HTERT RPE-1 (cell line): ENCODE data around the gene RNF2.

ENCODE experiments used
- in situ Hi-C: fragments of 300-500 bp; cut with MboI; formaldehyde crosslinking; loops from 4 replicates; pipeline ENCODE4 v1.14.3; 2020; ENCODE audit warnings: low sequenced_read_pairs

The RNF2 gene

GRCh38 chr1:185091480-185091879 lies 46.1 kb downstream of the RNF2 start:
- in situ Hi-C loops, result no loop called here

GRCh38 chr1:185094761-185095160 lies 49.4 kb downstream of the RNF2 start:
- in situ Hi-C loops, result no loop called here

GRCh38 chr1:185096531-185096930 lies 51.2 kb downstream of the RNF2 start:
- in situ Hi-C loops, result no loop called here

GRCh38 chr1:185104083-185104482 lies 58.7 kb downstream of the RNF2 start:
- in situ Hi-C loops, result no loop called here

- in situ Hi-C loops, result no loop called here
These were observed 59.8 kb downstream of the RNF2 start for GRCh38 chr1:185105121-185105520.

GRCh38 chr1:185108321-185108720 lies 63.0 kb downstream of the RNF2 start:
- in situ Hi-C loops, result no loop called here

GRCh38 chr1:185110145-185110544 lies 64.8 kb downstream of the RNF2 start:
- in situ Hi-C loops, result no loop called here

- in situ Hi-C loops, result no loop called here
These were observed 66.5 kb downstream of the RNF2 start for GRCh38 chr1:185111873-185112272.

GRCh38 chr1:185112356-185112755 lies 67.0 kb downstream of the RNF2 start:
- in situ Hi-C loops, result no loop called here

- in situ Hi-C loops, result no loop called here
These were observed 84.3 kb downstream of the RNF2 start for GRCh38 chr1:185129708-185130107.

GRCh38 chr1:185132534-185132933 lies 87.2 kb downstream of the RNF2 start:
- in situ Hi-C loops, result no loop called here

- in situ Hi-C loops, result no loop called here
These were observed 92.7 kb downstream of the RNF2 start for GRCh38 chr1:185137896-185138545.

GRCh38 chr1:185139246-185139645 lies 93.9 kb downstream of the RNF2 start:
- in situ Hi-C loops, result no loop called here

- in situ Hi-C loops, result no loop called here
These were observed 98.9 kb downstream of the RNF2 start for GRCh38 chr1:185144233-185144632.

GRCh38 chr1:185151215-185151614 lies 105.9 kb downstream of the RNF2 start:
- in situ Hi-C loops, result no loop called here
